SU-DHL-6 (cell line): Measurements from ENCODE around the gene SLC24A3.

Experiments
- H2AFZ ChIP-seq: fragments of 200-600 bp; sonication (generic); 2 replicates; pipeline ENCODE4 v1.6.1; 2014; ENCODE audit warnings: low read depth, mild to moderate bottlenecking, moderate library complexity, mixed read lengths, antibody characterized with exemption, low read length; ENCODE audit not compliant: severe bottlenecking
- H3F3A ChIP-seq: fragments of 200-600 bp; shearing (Covaris generic); 2 replicates; pipeline ENCODE4 v1.6.0; 2016; ENCODE audit warnings: antibody characterized with exemption, mild to moderate bottlenecking; ENCODE audit not compliant: insufficient read depth
- H3K27ac ChIP-seq: fragments of 200-600 bp; sonication (generic); 2 replicates; pipeline ENCODE4 v1.5.1; 2016; ENCODE audit warnings: low read depth, mild to moderate bottlenecking, low read length, moderate library complexity, mixed read lengths
- H3K27me3 ChIP-seq: fragments of 200-600 bp; sonication (generic), shearing (Covaris generic); 2 replicates; pipeline ENCODE4 v1.6.0; 2014; ENCODE audit warnings: mild to moderate bottlenecking, low read length
- H3K36me3 ChIP-seq: fragments of 200-600 bp; sonication (generic); 2 replicates; pipeline ENCODE4 v1.6.1; 2014; ENCODE audit warnings: mild to moderate bottlenecking, low read length, mixed read lengths
- H3K4me2 ChIP-seq: fragments of 300-600, 200-600 bp; shearing (Covaris generic), sonication (generic); 2 replicates; pipeline ENCODE4 v1.6.0; 2014; ENCODE audit warnings: low read length, low read depth, mild to moderate bottlenecking; ENCODE audit not compliant: poor library complexity, severe bottlenecking
- H3K4me3 ChIP-seq: fragments of 200-600 bp; sonication (generic); 2 replicates; pipeline ENCODE4 v1.5.1; 2014; ENCODE audit warnings: antibody characterized with exemption, low read length, mild to moderate bottlenecking, mixed read lengths; ENCODE audit not compliant: insufficient read depth, poor library complexity, severe bottlenecking
- H3K79me2 ChIP-seq: fragments of 200-600 bp; sonication (generic); 2 replicates; pipeline ENCODE4 v1.6.1; 2014; ENCODE audit warnings: mild to moderate bottlenecking, low read length, moderate library complexity; ENCODE audit not compliant: insufficient read depth
- H3K9ac ChIP-seq: fragments of 200-600 bp; sonication (generic); 2 replicates; pipeline ENCODE4 v1.7.0; 2014; ENCODE audit warnings: mild to moderate bottlenecking, low read length
- H3K9me2 ChIP-seq: fragments of 200-600 bp; sonication (generic); replicated peaks from 2 replicates; pipeline ENCODE4 v1.6.1; 2014; ENCODE audit warnings: low read length; ENCODE audit not compliant: insufficient read depth
- H3K9me3 ChIP-seq: fragments of 200-600 bp; sonication (generic); 2 replicates; pipeline ENCODE4 v1.6.1; 2014; ENCODE audit warnings: low read length, mixed read lengths; ENCODE audit not compliant: insufficient read depth
- H4K20me1 ChIP-seq: fragments of 200-600 bp; sonication (generic); 2 replicates; pipeline ENCODE4 v1.6.1; 2014; ENCODE audit warnings: low read depth, mild to moderate bottlenecking, antibody characterized with exemption, low read length, moderate library complexity, mixed read lengths
- EZH2phosphoT487 ChIP-seq: fragments of 200-600 bp; sonication (generic), shearing (Covaris generic); conservative IDR thresholded peaks from 2 replicates; pipeline ENCODE4 v1.6.1; 2018; ENCODE audit warnings: mild to moderate bottlenecking, antibody characterized with exemption, low read length, moderate library complexity, mixed read lengths
- TF ChIP-seq, protein P1 (sequence below): fragments of 200-600 bp; sonication (generic); IDR thresholded peaks from one replicate; pipeline ENCODE4 v1.5.1; 2017; ENCODE audit warnings: antibody characterized with exemption, mild to moderate bottlenecking, low read length, moderate library complexity; ENCODE audit not compliant: insufficient read depth, poor library complexity, severe bottlenecking

Gene SLC24A3

DNA sequence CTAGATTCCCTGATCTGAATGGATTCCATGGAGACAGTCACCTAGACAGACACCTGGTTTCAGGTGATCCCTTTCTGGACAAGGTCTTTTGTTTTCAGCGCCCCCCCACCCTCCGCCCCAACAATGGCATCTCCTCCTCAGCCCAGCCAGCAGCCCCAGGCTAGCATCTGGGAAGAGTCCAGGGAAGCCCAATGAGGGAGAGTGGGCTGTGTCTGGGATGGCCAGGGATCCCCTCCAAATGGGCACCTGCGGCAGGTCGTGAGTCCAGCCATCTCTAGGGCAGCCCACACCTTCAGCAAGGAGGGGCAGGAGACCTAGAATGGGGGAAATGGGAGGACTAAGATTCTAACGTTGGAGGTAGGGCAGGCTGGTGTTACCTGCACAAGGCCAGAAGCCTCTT, 1.2 kb upstream of the SLC24A3 start:
- H3K4me2 ChIP-seq, result no peak overlapping the region
- no peaks in the 10 kb centered on the region for H3K36me3 ChIP-seq
- TF ChIP-seq, protein P1, sequence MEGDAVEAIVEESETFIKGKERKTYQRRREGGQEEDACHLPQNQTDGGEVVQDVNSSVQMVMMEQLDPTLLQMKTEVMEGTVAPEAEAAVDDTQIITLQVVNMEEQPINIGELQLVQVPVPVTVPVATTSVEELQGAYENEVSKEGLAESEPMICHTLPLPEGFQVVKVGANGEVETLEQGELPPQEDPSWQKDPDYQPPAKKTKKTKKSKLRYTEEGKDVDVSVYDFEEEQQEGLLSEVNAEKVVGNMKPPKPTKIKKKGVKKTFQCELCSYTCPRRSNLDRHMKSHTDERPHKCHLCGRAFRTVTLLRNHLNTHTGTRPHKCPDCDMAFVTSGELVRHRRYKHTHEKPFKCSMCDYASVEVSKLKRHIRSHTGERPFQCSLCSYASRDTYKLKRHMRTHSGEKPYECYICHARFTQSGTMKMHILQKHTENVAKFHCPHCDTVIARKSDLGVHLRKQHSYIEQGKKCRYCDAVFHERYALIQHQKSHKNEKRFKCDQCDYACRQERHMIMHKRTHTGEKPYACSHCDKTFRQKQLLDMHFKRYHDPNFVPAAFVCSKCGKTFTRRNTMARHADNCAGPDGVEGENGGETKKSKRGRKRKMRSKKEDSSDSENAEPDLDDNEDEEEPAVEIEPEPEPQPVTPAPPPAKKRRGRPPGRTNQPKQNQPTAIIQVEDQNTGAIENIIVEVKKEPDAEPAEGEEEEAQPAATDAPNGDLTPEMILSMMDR, result no peak
- no peak for TF ChIP-seq EZH2phosphoT487
- no peaks in the 10 kb centered on the region for H4K20me1 ChIP-seq
- H3K9me3 ChIP-seq, result no peaks in the 10 kb centered on the region
- H3K9me2 ChIP-seq, result no peaks in the 10 kb centered on the region
- H3F3A ChIP-seq, result no peaks in the 10 kb centered on the region
- no peak overlapping the region for H3K27ac ChIP-seq
- no peak overlapping the region for H2AFZ ChIP-seq
- no peak overlapping the region for H3K9ac ChIP-seq
- no peak overlapping the region for H3K4me3 ChIP-seq
- H3K79me2 ChIP-seq, result no peaks in the 10 kb centered on the region
- no peaks in the 10 kb centered on the region for H3K27me3 ChIP-seq

DNA sequence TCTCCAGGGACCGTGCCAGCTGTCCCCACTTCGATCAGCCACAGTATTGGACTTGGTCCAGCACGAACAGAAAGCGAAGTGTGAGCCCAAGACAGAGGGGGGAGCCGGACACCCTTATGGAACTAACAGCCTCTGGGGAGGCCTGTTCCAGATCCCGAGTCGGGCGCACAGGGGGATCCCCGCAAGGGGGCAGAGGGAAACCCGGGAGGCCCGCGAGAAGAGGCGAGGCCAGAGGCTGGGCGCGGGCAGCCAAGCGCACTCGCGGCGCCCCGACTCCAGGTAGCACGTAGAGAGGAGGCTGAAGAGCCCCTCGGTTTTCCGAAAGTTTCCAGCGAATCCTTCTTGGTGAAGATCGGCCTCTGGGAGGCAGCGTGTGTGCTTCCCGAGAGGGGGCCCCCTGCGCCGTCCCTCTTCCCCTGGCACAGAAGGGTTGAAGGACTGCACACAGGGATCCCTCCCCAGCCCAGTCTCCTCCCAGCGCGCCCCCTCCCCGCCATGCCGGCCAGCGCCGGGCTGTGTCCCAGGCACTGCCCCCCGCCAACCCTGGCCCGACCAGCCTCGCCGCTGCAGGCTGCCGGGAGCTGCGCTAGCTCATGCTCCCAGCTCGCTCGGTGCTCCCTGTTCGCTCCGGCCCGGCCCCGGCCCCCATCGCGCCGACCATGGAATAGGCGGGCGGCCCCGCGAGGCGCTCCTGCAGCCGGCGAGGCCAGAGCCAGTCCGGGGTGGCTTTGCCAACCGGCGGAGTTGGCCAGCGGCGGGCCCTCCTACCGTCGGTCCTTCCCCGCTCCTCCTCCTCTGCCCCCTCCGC, 577 bp upstream of the SLC24A3 start:
- Histone ChIP-seq H3K27me3 (no peaks in the 10 kb centered on the region), H3K9me2 (no peaks in the 10 kb centered on the region), H3K4me3 (no peak overlapping the region), H3K79me2 (no peaks in the 10 kb centered on the region), H2AFZ (no peak overlapping the region), H4K20me1 (no peaks in the 10 kb centered on the region), H3K9ac (no peak overlapping the region), H3K9me3 (no peaks in the 10 kb centered on the region), H3K27ac (no peak overlapping the region), H3F3A (no peaks in the 10 kb centered on the region), H3K4me2 (no peak overlapping the region), H3K36me3 (no peaks in the 10 kb centered on the region)
- TF ChIP-seq, protein P1, result no peak
- TF ChIP-seq EZH2phosphoT487, result no peak

DNA sequence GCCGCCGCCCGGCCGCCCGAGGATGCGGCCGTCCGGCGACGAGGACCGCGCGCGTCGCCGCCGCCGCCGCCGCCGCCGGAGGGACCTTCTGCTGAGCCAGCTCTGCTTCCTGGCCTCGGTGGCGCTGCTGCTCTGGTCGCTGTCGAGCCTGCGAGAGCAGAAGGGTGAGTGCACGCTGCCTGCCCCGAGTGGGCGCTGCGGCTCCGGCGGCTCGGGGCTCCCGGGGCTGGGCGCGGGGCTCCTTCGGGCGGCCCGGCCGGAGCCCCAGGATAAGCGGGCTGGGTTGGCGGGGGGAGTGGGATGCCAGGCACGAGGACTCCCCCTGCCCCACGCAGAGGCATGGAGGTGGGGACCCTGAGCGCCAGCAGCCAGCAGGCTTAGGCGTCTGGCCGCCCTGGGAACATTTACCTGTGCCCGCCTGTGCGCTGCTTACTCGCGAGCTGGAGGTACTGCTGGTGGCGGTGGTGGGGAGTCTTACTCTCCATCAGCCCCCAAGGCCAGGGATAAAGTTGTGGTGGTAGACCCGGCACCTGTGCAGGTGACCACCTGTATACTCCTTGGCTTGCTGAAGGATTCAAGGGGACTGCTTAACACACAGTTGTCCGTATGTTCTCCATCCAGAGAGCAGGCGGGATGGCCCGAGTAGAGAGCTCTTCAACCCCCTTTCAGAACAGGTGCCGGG, 520 bp downstream of the SLC24A3 start:
- no peak overlapping the region for H3K4me2 ChIP-seq
- H3K36me3 ChIP-seq, result no peaks in the 10 kb centered on the region
- H3K4me3 ChIP-seq, result no peak overlapping the region
- no peak overlapping the region for H2AFZ ChIP-seq
- TF ChIP-seq, protein P1, result no peak
- no peak for TF ChIP-seq EZH2phosphoT487
- H4K20me1 ChIP-seq, result no peaks in the 10 kb centered on the region
- H3F3A ChIP-seq, result no peaks in the 10 kb centered on the region
- H3K9me3 ChIP-seq, result no peaks in the 10 kb centered on the region
- no peaks in the 10 kb centered on the region for H3K27me3 ChIP-seq
- no peaks in the 10 kb centered on the region for H3K9me2 ChIP-seq
- no peak overlapping the region for H3K9ac ChIP-seq
- H3K27ac ChIP-seq, result no peak overlapping the region
- H3K79me2 ChIP-seq, result no peaks in the 10 kb centered on the region
